Right atrium auricular region (tissue), 2 donors: ENCODE data around the gene BEGAIN. TPM values are rescaled to one million over a fixed set of nuclear protein-coding genes. Genes with fewer than 3 reads are reported as not detected.

Source experiments
- DNase-seq: peaks from one replicate; pipeline ENCODE4 v3.0.0-alpha.2; 2019; ENCODE audit warnings: low spot score
- H3K27ac ChIP-seq, 2 donors: fragments of 200-600 bp; sonication (generic); 1 replicate in 1 of 2; 2 replicates in 1 of 2; pipeline ENCODE4 v1.5.1; 2016 to 2019
- H3K27me3 ChIP-seq, 2 donors: fragments of 200-600 bp; sonication (generic); one replicate each; pipeline versions ENCODE4 v1.5.1 to v1.6.0; 2017 to 2019
- H3K36me3 ChIP-seq: fragments of 200-600 bp; sonication (generic); one replicate; pipeline ENCODE4 v1.5.1; 2016
- H3K4me1 ChIP-seq, 2 donors: fragments of 200-600 bp; sonication (generic); one replicate each; pipeline versions ENCODE4 v1.5.1 to v1.6.0; 2017 to 2019
- H3K4me3 ChIP-seq, 2 donors: fragments of 200-600 bp; sonication (generic); 1 replicate in 1 of 2; 2 replicates in 1 of 2; pipeline ENCODE4 v1.5.1; 2017 to 2019; ENCODE audit warnings: mild to moderate bottlenecking in 1 of 2, moderate library complexity in 1 of 2
- H3K9me3 ChIP-seq, 2 donors: fragments of 200-600 bp; sonication (generic); one replicate each; pipeline ENCODE4 v1.5.1; 2019
- total RNA-seq, 2 donors: library from RNA; depleted of rRNA; stranded (reverse); fragments of >200 nt; gene quantifications; one replicate each; pipeline ENCODE4 v1.1.0, GENCODE V29; 2016
- TF ChIP-seq, protein P1 (sequence below), 2 donors: fragments of 200-600 bp; sonication (generic); IDR thresholded peaks; one replicate each; pipeline ENCODE4 v1.5.1; 2019; ENCODE audit warnings: antibody characterized with exemption in 2 of 2

Gene BEGAIN
- total RNA-seq, 2 donors from 2014 or later = 0.93 to 5.7 TPM

DNA sequence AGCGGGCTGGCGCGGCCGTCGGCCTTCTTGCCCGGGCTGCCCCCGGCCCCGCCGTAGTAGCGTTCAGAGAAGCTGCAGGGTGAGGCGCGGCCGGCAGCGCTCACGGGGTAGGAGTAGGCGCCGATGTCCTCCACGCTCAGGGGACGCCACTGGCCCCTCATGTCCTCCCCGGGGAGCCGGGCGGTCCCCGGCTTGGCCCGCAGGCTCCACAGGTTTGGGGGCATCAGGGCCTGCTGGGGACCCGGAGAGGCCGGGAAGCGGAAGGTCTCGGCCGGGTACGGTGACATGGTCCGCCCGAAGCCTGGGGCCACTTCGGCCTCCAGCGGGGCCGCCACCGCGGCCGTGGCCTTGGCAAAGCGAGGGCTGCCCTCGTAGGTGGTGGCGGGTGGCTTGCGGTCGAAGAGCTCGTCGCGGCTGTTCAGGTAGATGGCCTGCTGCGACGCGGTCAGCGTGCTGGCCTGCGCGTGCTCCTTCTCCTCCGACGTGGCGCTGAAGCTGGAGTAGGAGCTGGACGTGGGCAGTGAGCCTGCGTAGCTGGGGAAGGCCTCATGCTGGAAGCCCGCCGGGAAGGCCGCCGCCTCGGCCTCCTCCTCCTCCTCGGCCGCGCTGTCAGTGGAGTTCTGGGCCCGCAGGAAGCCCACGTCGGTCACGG is 48.7 kb downstream of the BEGAIN start:
- TF ChIP-seq, protein P1, sequence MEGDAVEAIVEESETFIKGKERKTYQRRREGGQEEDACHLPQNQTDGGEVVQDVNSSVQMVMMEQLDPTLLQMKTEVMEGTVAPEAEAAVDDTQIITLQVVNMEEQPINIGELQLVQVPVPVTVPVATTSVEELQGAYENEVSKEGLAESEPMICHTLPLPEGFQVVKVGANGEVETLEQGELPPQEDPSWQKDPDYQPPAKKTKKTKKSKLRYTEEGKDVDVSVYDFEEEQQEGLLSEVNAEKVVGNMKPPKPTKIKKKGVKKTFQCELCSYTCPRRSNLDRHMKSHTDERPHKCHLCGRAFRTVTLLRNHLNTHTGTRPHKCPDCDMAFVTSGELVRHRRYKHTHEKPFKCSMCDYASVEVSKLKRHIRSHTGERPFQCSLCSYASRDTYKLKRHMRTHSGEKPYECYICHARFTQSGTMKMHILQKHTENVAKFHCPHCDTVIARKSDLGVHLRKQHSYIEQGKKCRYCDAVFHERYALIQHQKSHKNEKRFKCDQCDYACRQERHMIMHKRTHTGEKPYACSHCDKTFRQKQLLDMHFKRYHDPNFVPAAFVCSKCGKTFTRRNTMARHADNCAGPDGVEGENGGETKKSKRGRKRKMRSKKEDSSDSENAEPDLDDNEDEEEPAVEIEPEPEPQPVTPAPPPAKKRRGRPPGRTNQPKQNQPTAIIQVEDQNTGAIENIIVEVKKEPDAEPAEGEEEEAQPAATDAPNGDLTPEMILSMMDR (IDR thresholded peaks at IDR 0.05) = no peak
- no peaks in the 10 kb centered on the region for H3K27me3 ChIP-seq
- DNase-seq = no peak
- no peaks in the 10 kb centered on the region for H3K9me3 ChIP-seq
- H3K36me3 ChIP-seq = no peaks in the 10 kb centered on the region
- H3K4me3 ChIP-seq = no peak overlapping the region
- H3K4me1 ChIP-seq = peaks cover 0 to 8% of the 10 kb centered on the region in 2 donors
- no peak overlapping the region for H3K27ac ChIP-seq

DNA sequence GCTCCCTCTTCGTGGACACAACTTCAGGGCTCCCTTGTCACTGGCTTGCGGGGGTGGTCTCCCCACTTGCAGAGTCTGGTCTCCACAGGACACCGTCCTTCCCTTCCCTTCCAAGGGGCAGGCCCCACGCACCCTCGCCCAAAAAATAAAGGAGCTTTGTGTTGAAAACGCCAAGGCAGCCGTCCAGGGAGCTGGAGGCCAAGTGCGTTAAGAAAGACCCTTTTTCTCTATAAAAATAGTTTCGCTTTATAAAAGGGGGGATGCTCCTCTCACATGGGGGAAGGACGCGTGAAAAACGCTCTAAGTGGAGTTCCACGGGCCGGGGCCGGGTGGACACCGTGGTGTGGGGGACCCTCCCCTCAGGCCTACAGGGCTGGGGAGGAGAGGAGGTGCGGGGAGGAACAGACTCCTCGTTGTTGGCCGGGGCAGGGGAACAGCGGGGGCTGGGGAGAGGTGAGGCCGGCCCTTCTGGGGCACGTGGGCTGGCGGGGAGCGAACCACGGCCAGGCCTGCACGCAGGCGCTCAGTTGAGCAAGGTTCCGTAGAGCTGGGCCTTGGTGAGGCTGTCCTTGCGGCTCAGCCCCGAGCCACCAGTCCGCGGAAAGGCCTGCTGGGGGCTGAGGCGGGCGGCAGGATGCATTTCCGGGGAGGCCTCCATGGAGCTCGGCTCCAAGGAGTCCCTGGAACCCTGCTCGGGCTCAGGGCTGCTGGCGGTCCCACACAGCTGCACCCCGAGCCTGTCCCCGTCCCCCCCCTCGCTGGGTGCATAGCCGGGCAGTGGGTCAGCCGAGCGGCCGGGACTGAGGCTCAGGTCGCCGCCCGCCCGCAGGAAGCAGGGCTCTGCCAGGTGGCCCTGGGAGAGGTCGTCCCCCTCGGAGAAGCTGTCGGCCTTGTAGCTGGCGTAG is 49.5 kb downstream of the BEGAIN start:
- H3K36me3 ChIP-seq = no peaks in the 10 kb centered on the region
- H3K9me3 ChIP-seq = no peaks in the 10 kb centered on the region
- peak; percentile 43 for DNase-seq
- H3K4me3 ChIP-seq = no peak overlapping the region
- no peak overlapping the region for H3K27ac ChIP-seq
- H3K27me3 ChIP-seq = no peaks in the 10 kb centered on the region
- H3K4me1 ChIP-seq = peaks cover 0 to 13% of the 10 kb centered on the region in 2 donors
- TF ChIP-seq, protein P1 (IDR thresholded peaks at IDR 0.05) = no peak

DNA sequence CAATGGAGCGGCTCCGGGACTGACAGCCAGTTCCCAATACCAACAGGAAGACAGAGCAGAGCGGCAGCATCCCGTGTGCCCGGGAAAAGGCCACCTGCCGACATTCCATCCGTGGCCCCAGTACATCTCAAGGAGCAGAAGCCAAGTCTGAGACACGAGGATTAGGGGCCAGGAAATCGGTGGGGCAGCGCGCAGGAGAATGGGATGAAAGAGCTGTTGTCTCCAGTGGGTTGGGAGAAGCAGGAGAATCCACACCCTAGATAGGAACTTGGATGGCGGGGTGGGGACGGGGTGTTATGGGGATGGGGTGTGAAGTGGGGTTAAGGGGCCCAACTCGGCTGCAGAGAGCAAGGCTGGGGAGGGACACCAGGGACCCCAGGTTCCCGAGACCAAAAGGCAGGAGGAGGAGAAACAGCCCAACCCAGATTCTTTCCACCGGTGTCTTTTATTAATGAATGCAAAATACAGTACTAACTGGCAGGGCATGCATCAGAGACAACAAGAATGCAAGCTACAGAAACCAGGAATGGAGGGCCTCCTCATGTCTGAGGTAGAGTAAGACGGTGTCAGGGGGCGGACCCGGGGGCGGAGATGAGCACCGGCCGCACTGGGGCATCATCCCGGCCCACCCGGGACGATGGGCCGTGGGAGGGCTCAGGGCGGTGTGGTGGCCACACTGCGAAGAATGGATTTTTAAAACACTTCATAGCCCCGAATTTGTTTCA is 50.3 kb downstream of the BEGAIN start:
- peak; percentile 44 for DNase-seq
- Histone ChIP-seq H3K4me3 (no peak overlapping the region), H3K9me3 (no peaks in the 10 kb centered on the region), H3K27ac (no peak overlapping the region), H3K36me3 (no peaks in the 10 kb centered on the region), H3K27me3 (no peaks in the 10 kb centered on the region), H3K4me1 (peaks cover 0 to 13% of the 10 kb centered on the region in 2 donors)
- TF ChIP-seq, protein P1 (IDR thresholded peaks at IDR 0.05) = no peak

DNA sequence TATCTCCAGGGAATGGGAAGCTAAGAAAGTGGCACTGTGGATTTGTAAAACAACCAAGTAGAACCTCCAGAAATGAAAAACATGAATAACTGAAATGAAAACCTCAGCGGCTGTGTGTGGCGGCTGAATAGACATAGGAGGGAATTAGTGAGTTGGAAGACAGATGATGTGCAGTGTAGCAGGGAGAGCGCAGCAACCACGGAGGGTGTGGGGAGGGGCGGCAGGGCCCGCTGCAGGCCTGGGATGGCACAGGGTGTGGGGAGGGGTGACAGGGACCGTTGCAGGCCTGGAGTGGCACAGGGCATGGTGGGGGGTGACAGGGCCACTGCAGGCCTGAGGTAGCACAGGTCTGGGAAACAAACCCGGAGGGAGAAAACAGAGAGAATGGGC is 51.1 kb downstream of the BEGAIN start:
- TF ChIP-seq, protein P1 (IDR thresholded peaks at IDR 0.05) = no peak
- Histone ChIP-seq H3K36me3 (no peaks in the 10 kb centered on the region), H3K27ac (no peak overlapping the region), H3K4me1 (peaks cover 0 to 13% of the 10 kb centered on the region in 2 donors), H3K4me3 (no peak overlapping the region), H3K27me3 (no peaks in the 10 kb centered on the region), H3K9me3 (no peaks in the 10 kb centered on the region)
- DNase-seq = no peak

DNA sequence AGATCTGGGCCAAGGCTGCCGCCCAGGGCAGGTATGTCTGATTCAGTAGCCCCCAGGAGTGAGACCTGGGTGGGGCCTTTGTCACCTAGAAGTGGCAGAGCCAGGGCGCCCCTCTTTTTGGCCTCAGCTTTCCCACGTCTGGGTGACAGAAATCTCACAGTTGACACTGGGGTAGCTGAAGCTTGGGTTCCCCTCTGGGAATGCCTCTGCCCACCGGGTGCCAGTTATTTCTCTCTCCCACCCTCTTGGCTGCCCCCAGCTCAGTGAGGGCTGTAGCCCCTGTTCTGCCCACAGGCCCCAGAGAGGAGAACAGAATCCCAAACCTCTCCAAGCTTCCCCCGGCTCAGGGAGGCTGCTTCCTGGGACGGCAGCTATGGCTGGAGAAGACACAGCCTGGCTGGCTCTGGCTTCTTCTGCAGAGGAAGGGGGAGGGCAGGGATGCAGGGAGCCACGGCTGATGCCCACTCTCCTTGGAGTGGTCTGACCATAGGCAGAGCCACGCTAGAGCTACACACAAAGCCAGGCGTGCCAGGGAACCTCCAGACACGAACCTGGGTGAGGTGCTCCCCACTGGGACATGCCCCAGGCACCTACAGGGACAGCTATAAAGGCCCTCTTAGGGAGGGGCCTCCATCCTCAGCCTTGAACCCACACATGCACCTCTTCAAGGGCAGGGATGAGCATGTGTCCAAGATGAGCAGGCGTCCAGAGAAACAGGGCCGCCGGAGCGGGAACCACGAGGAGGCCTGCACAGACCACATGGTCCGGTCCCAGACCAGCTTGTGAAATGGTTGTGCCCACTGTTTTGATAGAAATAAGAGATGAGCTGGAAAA is 51.7 kb downstream of the BEGAIN start:
- no peak overlapping the region for H3K27ac ChIP-seq
- H3K4me1 ChIP-seq = peaks cover 0 to 13% of the 10 kb centered on the region in 2 donors
- no peaks in the 10 kb centered on the region for H3K36me3 ChIP-seq
- H3K27me3 ChIP-seq = no peaks in the 10 kb centered on the region
- H3K9me3 ChIP-seq = no peaks in the 10 kb centered on the region
- H3K4me3 ChIP-seq = no peak overlapping the region
- TF ChIP-seq, protein P1 (IDR thresholded peaks at IDR 0.05) = no peak
- DNase-seq = peak; percentile 53
